HG03575 (cell line): ENCODE results near the gene DDX24.

ENCODE experiments used
- ATAC-seq: cut with Tn5 transposase; IDR thresholded peaks from one replicate; pipeline ENCODE4 v1.9.1; 2021; ENCODE audit not compliant: unreplicated experiment, insufficient number of reproducible peaks, low FRiP score; ENCODE audit errors: extremely low read depth

DDX24 gene

DNA sequence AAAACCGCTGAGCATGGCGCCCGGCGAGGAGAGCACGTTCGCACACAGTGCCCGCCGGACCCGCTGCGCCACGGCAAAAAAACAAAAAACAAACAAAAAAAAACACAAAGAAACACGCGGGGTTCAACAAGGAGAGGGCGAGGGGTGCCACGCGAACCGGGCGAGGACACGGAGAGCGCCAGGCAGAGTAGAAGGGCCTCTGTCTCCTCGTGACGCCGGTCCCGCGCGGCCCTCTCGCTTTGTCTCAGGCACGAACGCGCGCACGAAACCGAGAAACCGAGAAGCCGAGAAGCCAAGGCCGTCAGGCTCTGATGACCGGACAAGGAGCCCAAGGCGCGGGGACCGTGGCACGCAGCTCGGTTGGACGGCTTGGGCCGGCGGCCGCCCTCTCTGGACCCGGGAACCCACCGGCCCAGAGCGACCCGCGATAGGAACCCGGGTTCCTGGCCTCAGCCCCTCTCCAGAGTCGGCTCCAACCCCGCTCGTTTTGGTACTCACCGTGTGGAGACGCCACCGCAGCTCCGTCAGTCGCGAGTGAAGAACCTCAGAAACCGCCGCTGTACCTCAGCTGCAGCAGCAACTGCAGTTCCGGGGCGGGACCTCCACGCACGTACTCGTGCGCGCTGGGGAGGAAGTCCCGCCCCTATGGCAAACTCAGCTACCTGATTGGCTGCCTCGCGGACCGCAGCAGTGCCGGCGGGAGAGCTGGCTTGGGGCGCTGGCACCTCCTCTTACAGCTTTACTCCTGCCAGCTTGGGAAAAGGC lies at the start of gene DDX24, which contains the start of gene IFI27L1:
TSS of gene DDX24 (minus strand) at position 582 of the 765 bp plus-strand sequence. CDS start 1,460 bp downstream, outside the sequence.
TSS of gene IFI27L1 (plus strand) at position 690 of the 765 bp plus-strand sequence. CDS start 15,628 bp downstream, outside the sequence.
- peak; percentile 69 for ATAC-seq

- no peak for ATAC-seq
These were observed 48.9 kb upstream of the DDX24 start for GRCh38 chr14:94129758-94130414.

DNA sequence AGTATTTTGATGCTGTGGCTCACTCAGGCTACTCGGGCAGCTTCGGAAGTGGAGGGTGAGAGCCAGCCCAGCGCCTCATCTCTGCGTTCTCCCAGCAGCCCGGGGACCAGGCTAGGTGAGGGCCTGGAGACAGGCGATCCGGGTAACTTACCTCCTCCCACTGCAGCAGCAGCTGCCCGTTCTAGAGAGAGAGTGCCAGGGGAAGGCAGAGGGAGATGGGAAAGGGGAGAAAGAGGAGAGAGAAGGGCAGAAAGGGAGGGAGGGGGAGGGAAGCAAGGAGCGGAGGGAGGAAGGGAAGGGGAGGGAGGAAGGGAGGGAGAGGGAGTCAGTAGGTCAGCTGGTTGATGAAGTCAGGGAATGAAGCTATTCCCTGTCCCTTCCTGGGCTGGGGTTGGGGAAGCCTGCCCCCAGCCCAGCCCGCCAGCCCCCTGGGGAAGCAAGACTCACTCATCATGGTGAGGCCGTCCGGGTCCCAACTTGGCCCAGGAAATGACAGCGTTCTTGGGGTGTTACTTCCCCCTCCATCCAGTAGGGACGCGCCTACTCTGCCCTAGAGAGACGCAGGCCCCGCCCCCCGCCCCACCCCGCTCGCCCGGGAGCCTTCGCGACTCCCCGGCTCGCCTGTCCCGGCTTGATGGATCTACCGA lies 48.2 kb upstream of the DDX24 start, which contains the start of gene IFI27L2:
TSS of gene IFI27L2 (minus strand) at position 494 of the 647 bp plus-strand sequence. CDS start at position 454, 40 bp downstream.
- ATAC-seq = no peak

DNA sequence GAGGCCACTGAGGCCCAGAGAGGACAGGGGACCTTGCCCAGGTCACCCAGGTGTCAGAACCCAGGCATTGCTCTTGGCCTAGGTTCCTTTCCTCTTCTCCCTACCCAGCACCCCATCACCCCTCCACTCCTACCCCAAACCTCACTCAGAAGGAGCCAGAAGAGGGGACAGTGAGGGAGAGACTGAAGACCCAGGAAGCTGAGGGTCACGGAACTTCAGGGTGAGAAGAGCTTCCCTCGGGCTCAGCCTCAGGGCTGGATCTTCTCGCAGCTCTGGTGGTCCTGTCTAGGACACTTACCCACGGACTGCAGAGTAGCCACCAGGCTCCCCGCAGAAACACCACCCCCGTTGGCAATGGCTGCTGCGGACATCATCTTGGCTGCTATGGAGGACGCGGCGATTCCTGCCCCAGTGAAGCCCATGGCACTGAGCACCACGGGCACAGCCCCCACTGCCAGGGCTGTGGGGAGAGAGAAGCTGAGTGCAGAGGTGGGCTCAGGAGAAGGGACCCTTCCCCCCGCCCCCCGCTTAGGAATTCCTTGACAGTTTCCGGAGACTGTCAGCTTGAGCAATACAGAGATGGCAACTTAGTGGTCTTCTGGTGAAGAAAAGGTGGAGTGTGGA lies 47.3 kb upstream of the DDX24 start:
- no peak for ATAC-seq

GRCh38 chr14:94127330-94127729 lies 46.3 kb upstream of the DDX24 start:
- ATAC-seq = no peak

DNA sequence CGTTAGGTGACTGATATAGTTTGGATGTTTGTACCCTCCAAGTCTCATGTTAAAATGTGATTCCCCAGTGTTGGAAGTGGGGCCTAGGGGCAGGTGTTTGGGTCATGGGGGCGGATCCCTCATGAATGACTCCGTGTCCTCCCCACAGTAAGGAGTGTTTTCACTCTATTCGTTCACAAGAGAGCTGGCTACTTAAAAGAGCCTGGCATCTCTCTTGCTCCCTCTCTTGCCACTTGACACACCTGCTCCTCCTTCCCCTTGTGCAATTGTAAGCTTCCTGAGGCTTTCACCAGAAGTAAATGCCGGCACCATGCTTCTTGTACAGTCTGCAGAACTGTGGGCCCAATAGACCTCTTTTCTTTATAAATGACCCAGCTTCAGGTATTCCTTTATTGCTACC lies 45.8 kb upstream of the DDX24 start:
- ATAC-seq = no peak

- ATAC-seq = no peak
These were observed 45.3 kb upstream of the DDX24 start for GRCh38 chr14:94126419-94126677.

DNA sequence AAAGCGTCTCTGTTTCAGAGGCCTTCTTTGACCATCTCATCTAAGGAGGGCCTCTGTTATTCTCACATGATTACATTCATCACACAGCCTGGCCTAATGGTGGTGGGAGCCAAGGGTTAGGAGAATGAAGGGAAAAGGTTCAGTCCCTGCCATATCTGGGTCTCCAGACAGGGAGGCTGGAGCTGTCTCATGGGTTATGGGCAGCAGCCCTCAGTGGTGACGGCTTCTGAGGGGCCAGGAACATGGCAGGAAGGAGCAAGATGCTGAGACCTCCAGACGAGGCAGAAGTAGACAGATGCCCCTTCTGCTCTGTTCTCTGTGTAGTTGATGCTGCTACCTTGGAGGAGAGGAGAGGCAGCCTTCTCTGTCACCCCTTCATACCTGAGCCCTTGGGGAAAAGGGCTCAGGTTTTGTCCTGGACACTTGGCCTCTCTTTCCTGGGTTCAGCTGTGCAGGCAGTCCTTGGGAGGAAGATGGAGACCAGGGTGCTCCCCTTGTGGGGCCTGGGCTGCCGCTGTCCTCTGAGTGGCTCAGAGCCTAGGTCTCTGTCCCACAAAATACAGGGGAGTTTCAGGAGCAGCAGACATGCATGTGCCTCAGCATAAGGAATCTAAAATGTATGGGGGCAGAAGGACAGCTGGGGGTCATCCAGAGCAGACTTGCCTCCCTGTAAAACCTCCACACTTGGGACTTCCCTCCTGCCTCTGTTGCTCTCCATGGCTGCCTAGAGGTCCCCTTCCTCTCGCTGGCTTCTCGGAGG lies 44.8 kb upstream of the DDX24 start:
- ATAC-seq = no peak

DNA sequence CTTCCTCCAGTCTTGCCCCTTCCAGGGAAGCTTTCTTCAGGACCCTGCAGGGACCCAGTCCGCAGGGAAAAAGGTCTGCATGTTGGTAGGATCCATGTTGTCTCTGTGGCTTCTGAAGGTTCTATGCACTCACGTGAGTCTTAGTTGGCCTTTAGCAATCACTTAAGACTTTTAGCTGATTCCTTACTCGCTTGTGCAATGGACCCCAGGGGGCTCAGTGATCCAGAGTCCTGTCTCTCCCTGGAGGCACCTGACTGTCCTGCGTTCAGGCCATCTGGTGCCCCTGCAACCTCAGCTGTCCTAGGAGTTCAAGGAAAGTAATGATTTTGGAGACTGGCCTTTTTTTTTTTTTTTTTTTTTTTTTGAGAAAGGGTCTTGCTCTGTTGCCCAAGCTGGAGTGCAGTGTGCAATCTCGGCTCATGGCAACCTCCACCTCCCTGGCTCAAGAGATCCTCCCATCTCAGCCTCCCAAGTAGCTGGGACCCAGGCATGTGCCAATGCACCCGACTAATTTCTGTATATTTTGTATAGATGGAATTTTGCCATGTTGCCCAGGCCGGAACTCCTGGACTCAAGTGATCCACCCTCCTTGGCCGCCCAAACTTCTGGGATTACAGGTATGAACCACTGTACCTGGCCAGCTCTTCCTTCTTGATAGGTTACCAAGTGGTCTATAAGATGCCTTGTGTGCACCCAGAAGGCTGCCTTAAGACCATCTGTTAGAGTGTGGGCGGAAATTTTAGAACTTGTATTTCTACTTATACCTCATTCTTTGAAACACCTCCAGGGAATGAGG lies 43.8 kb upstream of the DDX24 start:
- ATAC-seq = no peak

DNA sequence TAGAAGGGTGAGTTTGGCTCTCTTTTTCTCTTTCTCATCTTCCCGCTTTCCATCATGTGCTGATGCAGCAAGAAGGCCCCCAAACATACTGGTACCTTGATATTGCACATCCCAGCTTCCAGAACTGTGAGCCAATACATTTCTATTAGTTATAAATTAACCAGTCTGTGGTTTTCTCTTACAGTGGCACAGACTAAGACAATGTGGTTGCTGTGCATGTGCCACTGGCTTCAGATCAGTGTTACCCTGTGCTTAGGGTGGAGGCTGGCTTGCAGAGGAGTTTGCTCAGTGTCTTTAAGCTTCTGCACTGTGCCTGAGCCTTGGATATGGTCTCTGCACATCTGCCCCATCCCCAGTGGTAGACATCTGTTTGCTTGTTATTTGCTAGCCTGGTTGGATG lies 42.9 kb upstream of the DDX24 start:
- ATAC-seq = no peak

GRCh38 chr14:94123296-94123695 lies 42.3 kb upstream of the DDX24 start:
- no peak for ATAC-seq

GRCh38 chr14:94122438-94122837 lies 41.4 kb upstream of the DDX24 start:
- no peak for ATAC-seq

GRCh38 chr14:94121485-94121884 lies 40.5 kb upstream of the DDX24 start:
- ATAC-seq = no peak

DNA sequence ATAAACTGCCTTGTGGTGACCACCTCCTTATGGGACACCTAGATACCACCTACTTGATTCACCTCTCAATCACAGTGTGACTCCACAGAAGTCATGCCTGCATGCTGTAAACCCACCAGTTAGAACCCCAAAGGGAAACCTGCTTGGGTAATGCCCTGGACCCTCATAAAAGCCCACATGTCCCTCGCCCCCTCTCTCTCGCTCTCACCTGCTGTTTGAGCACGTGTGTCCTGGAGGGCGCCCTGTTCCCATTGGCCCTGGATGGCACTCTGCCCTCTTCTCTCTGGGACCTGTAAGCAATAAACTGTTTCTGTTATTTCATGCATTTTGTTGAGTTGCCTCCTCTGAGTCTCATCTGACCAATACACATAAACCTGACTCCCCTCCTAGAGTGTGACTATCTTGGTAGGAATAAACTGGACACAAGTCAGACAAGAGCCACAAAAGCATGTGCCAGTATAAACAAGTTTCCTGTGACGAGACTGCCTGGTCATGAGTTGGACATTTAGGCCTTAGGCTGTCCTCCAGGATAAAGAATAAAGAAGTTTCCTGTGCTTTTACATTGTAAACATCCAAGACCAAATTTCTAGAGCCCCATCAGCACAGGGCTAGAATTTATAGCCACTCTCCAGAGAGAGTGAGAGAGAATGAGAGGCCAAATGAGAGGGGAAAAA lies 39.8 kb upstream of the DDX24 start:
- no peak for ATAC-seq

GRCh38 chr14:94119071-94119470 lies 38.1 kb upstream of the DDX24 start:
- no peak for ATAC-seq

GRCh38 chr14:94117856-94118255 lies 36.9 kb upstream of the DDX24 start:
- ATAC-seq = no peak

DNA sequence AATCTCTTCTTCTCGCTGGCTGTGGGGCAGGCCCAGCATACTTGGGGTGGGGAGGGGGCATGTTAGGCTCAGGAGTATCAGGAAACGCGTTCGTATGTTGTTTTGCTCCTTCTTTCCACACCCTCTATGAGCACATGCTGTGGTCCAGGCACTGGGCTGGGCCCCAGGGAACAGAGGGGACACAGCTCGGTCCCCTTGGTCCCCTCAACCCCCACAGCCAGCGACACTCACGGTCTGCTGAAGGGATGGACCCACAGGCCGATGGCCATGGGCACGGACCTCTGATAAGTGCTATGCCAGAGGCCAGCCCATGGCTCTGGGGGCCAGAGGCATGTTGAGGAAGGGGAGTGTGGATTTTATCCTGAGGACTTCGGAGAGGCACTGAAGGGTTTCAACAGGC lies 35.7 kb upstream of the DDX24 start:
- no peak for ATAC-seq

DNA sequence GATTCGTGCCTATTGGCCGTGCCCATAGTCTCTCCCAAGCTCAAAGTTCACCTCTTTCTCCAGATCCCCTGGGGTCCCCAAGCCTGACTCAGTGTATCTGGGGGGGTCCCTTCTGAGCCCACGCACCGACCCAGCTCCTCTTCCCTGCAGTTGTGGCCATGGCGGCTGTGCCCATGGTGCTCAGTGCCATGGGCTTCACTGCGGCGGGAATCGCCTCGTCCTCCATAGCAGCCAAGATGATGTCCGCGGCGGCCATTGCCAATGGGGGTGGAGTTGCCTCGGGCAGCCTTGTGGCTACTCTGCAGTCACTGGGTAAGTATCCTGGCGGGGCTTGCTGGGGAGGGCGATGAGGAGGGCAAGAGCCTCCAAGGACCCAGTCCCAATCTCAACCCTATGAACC lies 34.6 kb upstream of the DDX24 start:
- no peak for ATAC-seq
